ENCODE results near the gene PRPF31. TPM values are rescaled to one million over a fixed set of nuclear protein-coding genes. Genes with fewer than 3 reads are reported as not detected.

PRPF31 gene
- total RNA-seq, 2 experiments from 2014 or later, result 47.8 to 53.0 TPM

DNA sequence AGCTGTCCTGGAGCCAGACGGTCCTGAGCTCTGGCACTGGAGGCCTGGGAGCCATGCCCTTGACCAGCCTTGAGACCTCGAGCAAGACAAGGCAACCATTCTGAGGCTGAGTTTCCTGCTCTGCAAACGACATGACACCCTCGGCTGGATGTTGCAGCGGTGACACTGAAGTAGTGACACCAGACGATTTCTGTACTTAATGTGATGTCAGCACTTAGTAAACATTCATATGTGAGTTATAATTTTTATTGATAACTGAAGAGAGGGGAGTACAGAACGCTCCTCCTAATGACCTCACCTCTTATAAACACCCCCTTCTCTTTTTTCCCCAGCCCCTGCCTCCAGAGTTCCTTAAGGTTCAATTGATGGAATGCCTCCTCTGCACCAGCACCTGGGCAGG lies 7.1 kb upstream of the PRPF31 start:
- no peaks in the 10 kb centered on the region for H3K9me2 ChIP-seq (ENCODE audit: insufficient read depth, low read length)
- no peak overlapping the region for H2AFZ ChIP-seq (ENCODE audit: low read length)
- peaks cover 20% of the 10 kb centered on the region; the same call in 1 of the 2 replicates for H3K79me2 ChIP-seq (ENCODE audit: insufficient read depth, low read depth, low read length)
- ChIA-PET CTCF (ENCODE audit: unreplicated experiment) (no interaction called here), POLR2A (no interaction called here)
- intact Hi-C loops (cut with micrococcal nuclease; ENCODE audit: unreplicated experiment), result no loop called here
- H4K20me1 ChIP-seq (ENCODE audit: insufficient read depth, low read length), result no peaks in the 10 kb centered on the region
- no peak overlapping the region for H3K4me2 ChIP-seq (ENCODE audit: low read length)
- H3K9me3 ChIP-seq (ENCODE audit: low read length), result no peaks in the 10 kb centered on the region
- H3K4me3 ChIP-seq (ENCODE audit: low read depth, low read length, poor library complexity, severe bottlenecking), result no peak overlapping the region
- peaks cover 5% of the 10 kb centered on the region for H3K4me1 ChIP-seq (ENCODE audit: insufficient read depth, low read length, poor library complexity, severe bottlenecking)
- no peak overlapping the region for H3K27ac ChIP-seq (ENCODE audit: low read depth, low read length, poor library complexity, severe bottlenecking)
- no peak for TF ChIP-seq EZH2phosphoT487 (IDR thresholded peaks at IDR 0.05; ENCODE audit: borderline replicate concordance, low read depth, low read length)
- TF ChIP-seq, protein P1, sequence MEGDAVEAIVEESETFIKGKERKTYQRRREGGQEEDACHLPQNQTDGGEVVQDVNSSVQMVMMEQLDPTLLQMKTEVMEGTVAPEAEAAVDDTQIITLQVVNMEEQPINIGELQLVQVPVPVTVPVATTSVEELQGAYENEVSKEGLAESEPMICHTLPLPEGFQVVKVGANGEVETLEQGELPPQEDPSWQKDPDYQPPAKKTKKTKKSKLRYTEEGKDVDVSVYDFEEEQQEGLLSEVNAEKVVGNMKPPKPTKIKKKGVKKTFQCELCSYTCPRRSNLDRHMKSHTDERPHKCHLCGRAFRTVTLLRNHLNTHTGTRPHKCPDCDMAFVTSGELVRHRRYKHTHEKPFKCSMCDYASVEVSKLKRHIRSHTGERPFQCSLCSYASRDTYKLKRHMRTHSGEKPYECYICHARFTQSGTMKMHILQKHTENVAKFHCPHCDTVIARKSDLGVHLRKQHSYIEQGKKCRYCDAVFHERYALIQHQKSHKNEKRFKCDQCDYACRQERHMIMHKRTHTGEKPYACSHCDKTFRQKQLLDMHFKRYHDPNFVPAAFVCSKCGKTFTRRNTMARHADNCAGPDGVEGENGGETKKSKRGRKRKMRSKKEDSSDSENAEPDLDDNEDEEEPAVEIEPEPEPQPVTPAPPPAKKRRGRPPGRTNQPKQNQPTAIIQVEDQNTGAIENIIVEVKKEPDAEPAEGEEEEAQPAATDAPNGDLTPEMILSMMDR (conservative IDR thresholded peaks at IDR 0.05; ENCODE audit: low read length), result no peak
- no peak for DNase-seq (ENCODE audit: low spot score)
- BruUV-seq (replicated peaks), result no TSS peak
- H3K36me3 ChIP-seq (ENCODE audit: insufficient read depth, low read length), result peaks cover 78% of the 10 kb centered on the region

DNA sequence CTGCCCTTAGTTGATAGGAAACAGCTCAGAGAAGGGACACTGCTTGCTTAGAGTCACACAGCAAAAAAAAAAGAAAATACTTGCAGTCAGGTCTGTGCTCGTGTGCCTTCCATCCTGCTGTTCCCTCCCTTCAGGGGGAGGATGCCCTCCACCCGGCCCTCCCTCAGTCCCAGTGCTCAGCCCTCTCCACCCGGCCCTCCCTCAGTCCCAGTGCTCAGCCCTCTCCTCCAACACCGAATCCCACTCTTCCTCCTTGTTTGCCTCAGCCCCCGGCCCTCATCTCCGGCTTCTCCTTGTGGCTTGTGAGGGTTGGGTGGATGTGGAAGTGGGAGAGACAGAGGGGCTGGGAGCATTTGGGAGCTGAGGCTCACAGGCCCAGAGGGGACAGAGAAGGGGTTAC lies 5.9 kb upstream of the PRPF31 start:
- TF ChIP-seq, protein P1 (conservative IDR thresholded peaks at IDR 0.05; ENCODE audit: low read length), result no peak
- TF ChIP-seq EZH2phosphoT487 (IDR thresholded peaks at IDR 0.05; ENCODE audit: borderline replicate concordance, low read depth, low read length), result no peak
- no TSS peak for BruUV-seq (replicated peaks)
- peaks cover 82% of the 10 kb centered on the region for H3K36me3 ChIP-seq (ENCODE audit: insufficient read depth, low read length)
- ChIA-PET CTCF (ENCODE audit: unreplicated experiment) (no interaction called here), POLR2A (no interaction called here)
- no peaks in the 10 kb centered on the region for H3K9me3 ChIP-seq (ENCODE audit: low read length)
- no peak overlapping the region for H3K4me3 ChIP-seq (ENCODE audit: low read depth, low read length, poor library complexity, severe bottlenecking)
- H3K27ac ChIP-seq (ENCODE audit: low read depth, low read length, poor library complexity, severe bottlenecking), result no peak overlapping the region
- intact Hi-C loops (cut with micrococcal nuclease; ENCODE audit: unreplicated experiment), result no loop called here
- DNase-seq (ENCODE audit: low spot score), result no peak
- peaks cover 7% of the 10 kb centered on the region for H3K4me1 ChIP-seq (ENCODE audit: insufficient read depth, low read length, poor library complexity, severe bottlenecking)
- H4K20me1 ChIP-seq (ENCODE audit: insufficient read depth, low read length), result 0 out of 2 replicates have a peak, but pooled peaks cover 5% of the 10 kb centered on the region
- no peak overlapping the region for H3K4me2 ChIP-seq (ENCODE audit: low read length)
- H3K9me2 ChIP-seq (ENCODE audit: insufficient read depth, low read length), result no peaks in the 10 kb centered on the region
- H3K79me2 ChIP-seq (ENCODE audit: insufficient read depth, low read depth, low read length), result peaks cover 17% of the 10 kb centered on the region
- no peak overlapping the region for H2AFZ ChIP-seq (ENCODE audit: low read length)

DNA sequence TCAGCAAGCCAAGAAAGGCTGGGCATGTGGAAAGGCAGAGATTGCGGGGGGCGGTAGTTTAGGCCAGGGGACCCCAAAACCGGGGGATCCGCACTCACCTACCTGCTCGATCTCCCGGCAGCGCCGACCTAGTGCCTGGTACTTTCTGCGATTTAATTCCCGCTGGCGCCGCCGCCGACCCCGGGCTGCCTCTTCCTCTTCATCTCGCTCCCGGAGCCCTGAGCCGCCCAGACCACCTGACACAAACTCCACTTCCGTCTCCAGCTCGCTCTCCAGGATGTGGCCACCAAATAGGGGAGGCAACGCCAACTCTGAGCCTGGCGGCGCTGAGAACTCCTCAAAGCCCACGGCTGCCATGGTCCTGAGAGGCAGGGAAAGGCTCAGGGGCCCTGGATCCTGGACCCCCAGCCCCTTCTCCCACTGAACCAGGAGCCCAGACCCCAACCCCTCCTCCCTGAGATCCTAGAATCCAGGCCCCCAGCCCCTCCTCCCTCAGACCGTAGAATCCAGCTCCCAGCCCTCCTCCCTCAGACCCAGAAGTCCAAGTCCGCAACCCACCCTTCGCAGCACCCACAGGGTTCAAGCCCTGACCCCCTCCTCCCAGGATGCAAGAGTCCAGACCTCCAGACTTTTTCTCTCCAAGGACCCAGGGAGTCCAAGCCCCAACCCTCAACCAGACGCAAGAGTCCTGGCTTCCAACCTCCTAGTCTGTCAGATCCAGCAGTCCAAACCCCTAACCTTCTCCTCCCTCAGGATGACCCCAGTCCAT lies 1.0 kb upstream of the PRPF31 start:
- no peaks in the 10 kb centered on the region for H3K9me3 ChIP-seq (ENCODE audit: low read length)
- intact Hi-C loops (cut with micrococcal nuclease; ENCODE audit: unreplicated experiment), result loop anchor here (1.0 kb wide), 1 partner anchor 23 kb away; the partner anchor contains the start of gene CNOT3
- DNase-seq (ENCODE audit: low spot score), result peak; percentile 62
- H3K4me2 ChIP-seq (ENCODE audit: low read length), result peak overlapping the region; percentile 94
- no TSS peak for BruUV-seq (replicated peaks)
- H3K4me3 ChIP-seq (ENCODE audit: low read depth, low read length, poor library complexity, severe bottlenecking), result peak overlapping the region; percentile 92
- ChIA-PET CTCF (ENCODE audit: unreplicated experiment) (interaction anchor here (1.3 kb wide), 1 partner anchor 23 kb away, joined by 6 read pairs; the partner anchor contains the start of gene CNOT3), POLR2A (interaction anchor here (1.5 kb wide), 1 partner anchor 23 kb away, joined by 7 read pairs; the partner anchor contains the start of gene CNOT3)
- no peaks in the 10 kb centered on the region for H3K9me2 ChIP-seq (ENCODE audit: insufficient read depth, low read length)
- peaks cover 29% of the 10 kb centered on the region for H3K79me2 ChIP-seq (ENCODE audit: insufficient read depth, low read depth, low read length)
- H4K20me1 ChIP-seq (ENCODE audit: insufficient read depth, low read length), result 0 out of 2 replicates have a peak, but pooled peaks cover 5% of the 10 kb centered on the region
- TF ChIP-seq EZH2phosphoT487 (IDR thresholded peaks at IDR 0.05; ENCODE audit: borderline replicate concordance, low read depth, low read length), result no peak
- TF ChIP-seq, protein P1 (conservative IDR thresholded peaks at IDR 0.05; ENCODE audit: low read length), result no peak
- peaks cover 16% of the 10 kb centered on the region for H3K4me1 ChIP-seq (ENCODE audit: insufficient read depth, low read length, poor library complexity, severe bottlenecking)
- peak overlapping the region; percentile 66 for H3K27ac ChIP-seq (ENCODE audit: low read depth, low read length, poor library complexity, severe bottlenecking)
- H2AFZ ChIP-seq (ENCODE audit: low read length), result peak overlapping the region; percentile 10; the same call in 1 of the 2 replicates
- H3K36me3 ChIP-seq (ENCODE audit: insufficient read depth, low read length), result peaks cover 58% of the 10 kb centered on the region
